HS-27A (cell line): ENCODE results near the gene LCN1.
"Not testable (repeated sequence)": the region's sequence is repeated elsewhere in the genome, so short reads cannot be mapped to it uniquely, and the experiment has no call there.

ENCODE experiments used
- DNase-seq: peaks from one replicate; pipeline ENCODE4 v3.0.0-alpha.2; 2012; ENCODE audit warnings: low read depth, missing footprints

Gene LCN1

DNA sequence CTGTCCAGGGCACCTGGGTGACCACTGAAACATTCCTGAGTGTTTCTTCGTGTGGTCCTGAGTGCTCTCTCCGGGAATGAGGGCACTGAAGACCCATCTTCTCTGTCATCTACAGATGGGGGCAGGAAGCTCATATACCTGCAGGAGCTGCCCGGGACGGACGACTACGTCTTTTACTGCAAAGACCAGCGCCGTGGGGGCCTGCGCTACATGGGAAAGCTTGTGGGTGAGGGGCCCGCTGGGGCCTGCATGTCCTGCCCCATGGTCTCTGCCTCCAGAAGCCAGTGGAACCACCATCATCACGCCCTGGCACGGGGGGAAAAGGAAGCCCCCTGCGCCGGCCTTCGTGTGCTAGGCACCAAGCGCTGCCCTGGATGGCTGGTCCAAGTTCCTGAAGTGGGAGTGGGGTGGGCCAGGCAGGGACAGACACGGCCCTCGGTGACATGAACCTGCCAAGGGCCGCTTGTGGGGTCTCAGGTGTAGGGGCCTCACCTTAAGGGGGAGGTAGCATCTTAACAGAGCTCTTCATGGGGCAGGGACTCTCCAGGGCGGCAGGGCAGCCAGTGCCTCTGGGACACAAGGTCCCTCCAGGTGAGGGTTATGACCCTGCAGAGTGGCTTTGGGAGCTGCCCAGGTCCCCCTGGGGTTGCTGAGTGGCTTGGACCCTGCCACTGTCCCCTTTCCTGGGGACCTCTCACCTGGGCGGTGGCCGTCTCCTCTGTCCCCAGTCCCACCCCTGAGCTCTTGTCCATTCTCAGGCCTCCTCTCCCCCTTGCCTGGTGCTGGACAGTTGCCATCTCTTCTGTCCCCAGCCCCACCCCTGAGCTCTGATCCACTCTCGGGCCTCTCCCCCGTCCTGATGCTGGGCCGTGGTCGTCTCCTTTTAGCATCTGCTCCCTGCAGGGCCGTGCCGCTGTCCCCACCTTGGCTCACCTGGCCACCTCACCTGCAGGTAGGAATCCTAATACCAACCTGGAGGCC, 26.8 kb downstream of the LCN1 start:
- DNase-seq = no peak

DNA sequence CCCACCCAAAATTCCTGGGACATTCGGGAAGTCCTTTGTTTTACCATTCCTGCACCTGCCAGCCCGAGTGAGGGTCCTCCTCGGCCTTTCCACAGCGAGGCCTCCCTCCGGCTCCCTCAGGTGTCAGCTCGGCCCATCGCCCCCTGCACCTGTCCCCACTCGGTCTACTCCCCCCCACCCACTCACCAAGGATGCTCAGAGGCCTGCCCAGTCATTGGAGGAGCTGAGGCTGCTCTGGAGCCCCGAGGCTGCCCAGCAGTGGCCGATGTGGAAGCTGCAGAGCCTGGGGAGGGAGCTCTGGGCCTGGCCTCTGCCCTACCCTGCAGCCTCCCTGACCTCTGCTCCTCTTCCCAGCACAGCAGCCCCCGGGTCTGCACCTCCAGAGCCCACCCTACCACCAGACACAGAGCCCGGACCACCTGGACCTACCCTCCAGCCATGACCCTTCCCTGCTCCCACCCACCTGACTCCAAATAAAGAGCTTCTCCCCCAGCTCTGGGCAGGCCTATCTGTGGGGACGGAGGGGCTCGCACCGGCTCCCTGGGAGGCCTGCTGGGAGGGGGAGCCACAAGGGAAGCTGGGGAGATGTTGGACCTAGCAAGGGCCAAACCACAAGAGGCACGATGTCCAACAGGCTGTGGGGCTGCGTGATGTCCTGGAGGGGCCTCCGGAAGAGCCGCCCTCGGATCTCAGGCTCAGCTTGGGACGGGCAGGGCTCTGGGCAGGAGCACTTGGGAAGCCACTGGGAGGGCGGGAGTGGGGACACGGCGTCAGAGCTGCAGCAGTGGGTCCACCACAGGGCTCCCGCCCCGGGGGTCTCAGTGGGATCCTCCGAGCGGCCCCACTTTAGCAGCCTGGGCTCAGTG, 28.5 kb downstream of the LCN1 start:
- not testable (repeated sequence) for DNase-seq

- DNase-seq = no peak
Observed at GRCh38 chr9:135550344-135550918, 29.2 kb downstream of the LCN1 start.

DNA sequence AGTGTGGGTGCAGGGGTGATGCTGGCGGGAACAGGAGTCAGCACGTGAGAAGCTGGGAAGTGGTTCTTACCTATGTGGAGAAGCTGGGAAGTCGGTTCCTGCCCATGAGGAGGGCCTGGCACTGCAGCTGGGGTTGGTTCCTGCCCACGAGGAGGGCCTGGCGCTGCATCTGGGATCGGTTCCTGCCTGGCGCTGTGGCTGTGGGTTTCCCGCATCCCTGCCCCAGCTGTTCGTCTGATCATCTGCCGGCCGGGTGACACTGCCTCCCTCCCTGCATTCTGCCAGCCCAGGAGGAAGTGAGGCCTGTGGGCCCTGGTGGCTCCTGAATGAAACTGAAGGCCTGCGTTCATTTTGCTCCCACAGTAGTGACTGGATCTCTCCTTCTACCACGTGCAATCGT, 29.8 kb downstream of the LCN1 start:
- DNase-seq = no peak

DNA sequence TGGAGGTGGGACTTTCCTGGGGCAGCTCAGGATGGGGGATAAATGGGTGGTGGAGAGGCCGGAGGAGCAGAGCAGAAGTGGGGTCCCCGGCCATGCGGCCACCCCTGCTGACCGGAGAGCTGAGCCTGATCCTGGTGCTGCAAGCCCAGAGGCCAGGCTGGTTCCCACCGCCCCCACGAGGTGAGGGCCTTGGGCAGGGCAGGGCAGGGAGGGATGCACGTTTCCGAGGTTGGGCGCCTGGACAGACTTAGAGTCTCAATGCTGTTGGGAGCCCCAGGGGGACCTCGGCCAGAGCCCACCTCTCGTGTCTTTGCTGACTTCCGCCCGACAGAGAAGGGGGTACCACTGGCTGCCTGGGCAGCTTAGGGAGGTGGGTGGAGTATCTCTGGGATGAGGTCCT, 30.2 kb downstream of the LCN1 start:
- DNase-seq = no peak

GRCh38 chr9:135552021-135552697, 30.9 kb downstream of the LCN1 start:
- DNase-seq = no peak

- no peak for DNase-seq
Observed at GRCh38 chr9:135552698-135553171, 31.5 kb downstream of the LCN1 start.

DNA sequence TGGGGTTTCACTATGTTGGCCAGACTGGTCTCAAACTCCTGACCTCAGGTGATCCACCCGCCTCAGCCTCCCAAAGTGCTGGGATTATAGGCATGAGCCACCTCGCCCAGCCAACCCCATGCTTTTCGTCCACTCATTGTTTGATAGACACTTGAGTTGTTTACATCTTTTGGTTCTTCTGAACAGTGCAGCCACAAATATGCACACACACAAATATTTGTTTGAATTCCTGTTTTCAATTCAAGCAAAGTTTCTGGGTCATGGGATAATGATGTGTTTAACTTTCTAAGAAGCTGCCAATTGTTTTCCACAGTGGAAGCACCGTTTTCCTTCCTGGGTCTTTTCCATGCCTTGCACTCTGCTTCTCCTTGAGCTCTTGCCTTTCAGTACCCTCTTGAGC, 33.5 kb downstream of the LCN1 start:
- no peak for DNase-seq

GRCh38 chr9:135555203-135555602, 34.0 kb downstream of the LCN1 start:
- no peak for DNase-seq

GRCh38 chr9:135555910-135556309, 34.7 kb downstream of the LCN1 start:
- no peak for DNase-seq

DNA sequence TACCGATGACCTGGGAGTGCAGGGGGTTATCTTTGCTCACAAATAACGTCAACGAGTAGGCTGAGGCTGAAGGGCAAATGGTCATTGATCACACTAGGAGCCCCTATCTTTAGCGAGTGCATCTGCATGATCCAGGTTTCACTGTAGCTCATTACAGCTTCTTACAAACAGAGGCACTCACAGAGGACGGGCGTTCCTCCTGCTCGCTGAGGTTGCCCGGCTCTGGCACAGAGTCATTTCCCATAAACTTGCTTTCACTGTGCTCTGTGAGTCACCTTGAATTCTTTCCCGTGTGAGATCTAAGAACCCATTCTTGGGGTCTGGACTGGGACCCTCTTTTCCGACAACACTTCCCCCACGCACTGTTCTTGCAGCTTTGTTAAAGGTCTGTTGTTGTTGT, 38.4 kb downstream of the LCN1 start:
- no peak for DNase-seq

- no peak for DNase-seq
Observed at GRCh38 chr9:135561391-135562234, 40.4 kb downstream of the LCN1 start, which contains the start of gene PAEP. TSS of gene PAEP (plus strand) at chr9:135561756.

- no peak for DNase-seq
Observed at GRCh38 chr9:135562235-135562745, 41.0 kb downstream of the LCN1 start.

GRCh38 chr9:135563039-135563476, 41.8 kb downstream of the LCN1 start:
- DNase-seq = no peak

GRCh38 chr9:135563858-135564257, 42.6 kb downstream of the LCN1 start:
- DNase-seq = no peak

DNA sequence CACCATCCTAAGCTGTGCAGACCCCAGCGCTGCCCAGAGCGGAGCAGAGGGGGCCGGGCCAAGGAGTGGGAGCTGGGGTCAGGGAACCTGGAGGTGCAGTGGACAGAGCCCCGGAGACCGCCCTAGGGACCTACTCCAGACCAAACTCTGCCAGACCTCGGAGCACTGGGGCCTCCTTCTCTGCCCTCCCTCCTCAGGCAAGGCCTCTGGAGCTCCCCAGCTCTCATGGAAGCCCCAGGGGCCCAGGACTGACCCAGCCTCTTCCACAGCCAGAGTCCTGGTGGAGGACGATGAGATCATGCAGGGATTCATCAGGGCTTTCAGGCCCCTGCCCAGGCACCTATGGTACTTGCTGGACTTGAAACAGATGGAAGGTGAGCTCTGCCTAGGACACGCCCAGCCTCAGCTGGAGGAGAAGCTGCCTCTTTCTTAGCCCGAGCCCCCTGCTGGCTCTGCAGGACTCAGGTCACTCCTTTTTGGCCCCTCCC, 43.9 kb downstream of the LCN1 start:
- no peak for DNase-seq

GRCh38 chr9:135565636-135566035, 44.4 kb downstream of the LCN1 start:
- no peak for DNase-seq

GRCh38 chr9:135566552-135566951, 45.3 kb downstream of the LCN1 start:
- DNase-seq = no peak

DNA sequence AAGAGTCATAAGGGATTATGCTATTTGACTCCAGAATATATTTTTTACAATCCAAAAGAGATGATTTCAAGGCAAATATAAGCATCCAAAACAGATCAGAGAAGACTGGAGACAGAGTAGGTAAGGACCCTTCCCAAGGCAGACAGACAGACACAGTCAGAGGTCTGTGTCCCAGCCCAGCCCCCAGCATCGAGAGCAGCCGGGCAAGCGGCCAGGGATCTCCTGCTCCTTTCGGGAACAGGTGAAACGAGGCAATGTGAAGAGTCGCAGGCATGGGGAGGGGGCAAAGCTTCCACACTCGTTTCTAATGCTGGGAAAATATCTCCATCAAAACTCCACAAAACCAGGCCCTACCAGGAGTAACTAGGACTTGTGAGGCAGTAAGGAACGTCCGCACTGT, 46.1 kb downstream of the LCN1 start:
- DNase-seq = no peak

DNA sequence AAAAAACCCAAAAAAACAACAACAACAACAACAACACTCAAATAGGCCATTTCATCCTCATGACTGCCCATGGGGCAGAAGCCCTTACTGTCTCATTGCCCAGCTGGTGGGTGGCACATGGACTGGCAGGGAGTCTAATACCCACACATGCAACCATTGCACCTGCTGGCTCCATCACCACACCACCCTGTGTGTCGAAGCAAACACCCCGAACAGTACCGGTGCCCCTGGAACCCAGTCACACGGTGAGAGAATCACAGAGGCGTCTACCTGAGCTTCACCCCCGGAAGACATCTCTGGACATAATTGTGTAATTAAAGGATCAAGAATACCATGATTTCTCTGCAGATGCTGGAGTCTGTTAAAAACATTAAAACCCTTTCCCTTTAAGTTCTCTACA, 46.8 kb downstream of the LCN1 start:
- DNase-seq = no peak
